ENCODE measurements around the gene TOM1L2.

The TOM1L2 gene

GRCh38 chr17:17926840-17927449, 45.3 kb downstream of the TOM1L2 start:
- no peak for TF ChIP-seq MAX (IDR thresholded peaks at IDR 0.05)
- no peak for TF ChIP-seq CEBPB (IDR thresholded peaks at IDR 0.05)
- TF ChIP-seq TEAD4 (IDR thresholded peaks at IDR 0.05) = no peak
- no peak for TF ChIP-seq YY1 (IDR thresholded peaks at IDR 0.05; ENCODE audit: low read depth)
- TF ChIP-seq RAD21 (IDR thresholded peaks at IDR 0.05; ENCODE audit: low read depth) = no peak
- TF ChIP-seq EP300 (IDR thresholded peaks at IDR 0.05; ENCODE audit: borderline replicate concordance) = no peak
- no peak for TF ChIP-seq NFIC (IDR thresholded peaks at IDR 0.05)
- TF ChIP-seq ZBTB7A (IDR thresholded peaks at IDR 0.05; ENCODE audit: low read depth) = no peak
- no peak for TF ChIP-seq USF1 (IDR thresholded peaks at IDR 0.05)
- no peak for TF ChIP-seq CREB1 (IDR thresholded peaks at IDR 0.05; ENCODE audit: low read depth)
- TF ChIP-seq EGR1 (IDR thresholded peaks at IDR 0.05) = no peak
- no peak for TF ChIP-seq TAF1 (IDR thresholded peaks at IDR 0.05; ENCODE audit: low read depth)
- no peak for TF ChIP-seq TCF12 (IDR thresholded peaks at IDR 0.05; ENCODE audit: low read depth)
- no peak for TF ChIP-seq FOXM1 (IDR thresholded peaks at IDR 0.05; ENCODE audit: borderline replicate concordance, low read depth)
- no peak for TF ChIP-seq REST (IDR thresholded peaks at IDR 0.05; ENCODE audit: low read depth)

- TF ChIP-seq CEBPB (IDR thresholded peaks at IDR 0.05) (no peak), CREB1 (IDR thresholded peaks at IDR 0.05; ENCODE audit: low read depth) (no peak), YY1 (IDR thresholded peaks at IDR 0.05; ENCODE audit: low read depth) (no peak), EP300 (IDR thresholded peaks at IDR 0.05; ENCODE audit: borderline replicate concordance) (no peak), RAD21 (IDR thresholded peaks at IDR 0.05; ENCODE audit: low read depth) (no peak), NFIC (IDR thresholded peaks at IDR 0.05) (no peak), USF1 (IDR thresholded peaks at IDR 0.05) (no peak), ZBTB7A (IDR thresholded peaks at IDR 0.05; ENCODE audit: low read depth) (no peak), TEAD4 (IDR thresholded peaks at IDR 0.05) (no peak), TAF1 (IDR thresholded peaks at IDR 0.05; ENCODE audit: low read depth) (no peak), FOXM1 (IDR thresholded peaks at IDR 0.05; ENCODE audit: borderline replicate concordance, low read depth) (no peak), MAX (IDR thresholded peaks at IDR 0.05) (no peak), REST (IDR thresholded peaks at IDR 0.05; ENCODE audit: low read depth) (no peak), EGR1 (IDR thresholded peaks at IDR 0.05) (no peak), TCF12 (IDR thresholded peaks at IDR 0.05; ENCODE audit: low read depth) (no peak)
These were observed 46.2 kb downstream of the TOM1L2 start for GRCh38 chr17:17926036-17926435.

GRCh38 chr17:17924857-17925250, 47.3 kb downstream of the TOM1L2 start:
- TF ChIP-seq EP300 (IDR thresholded peaks at IDR 0.05; ENCODE audit: borderline replicate concordance) (no peak), CEBPB (IDR thresholded peaks at IDR 0.05) (no peak), EGR1 (IDR thresholded peaks at IDR 0.05) (no peak), TAF1 (IDR thresholded peaks at IDR 0.05; ENCODE audit: low read depth) (no peak), MAX (IDR thresholded peaks at IDR 0.05) (no peak), USF1 (IDR thresholded peaks at IDR 0.05) (no peak)

GRCh38 chr17:17924131-17924856, 47.9 kb downstream of the TOM1L2 start:
- TF ChIP-seq RAD21 (IDR thresholded peaks at IDR 0.05; ENCODE audit: low read depth) (no peak), CEBPB (IDR thresholded peaks at IDR 0.05) (no peak), TCF12 (IDR thresholded peaks at IDR 0.05; ENCODE audit: low read depth) (no peak)

GRCh38 chr17:17922070-17922614, 50.1 kb downstream of the TOM1L2 start:
- TF ChIP-seq ZBTB7A (IDR thresholded peaks at IDR 0.05; ENCODE audit: low read depth) = no peak
- no peak for TF ChIP-seq RAD21 (IDR thresholded peaks at IDR 0.05; ENCODE audit: low read depth)
- TF ChIP-seq EP300 (IDR thresholded peaks at IDR 0.05; ENCODE audit: borderline replicate concordance) = no peak
- TF ChIP-seq TAF1 (IDR thresholded peaks at IDR 0.05; ENCODE audit: low read depth) = no peak
- TF ChIP-seq EGR1 (IDR thresholded peaks at IDR 0.05) = no peak
- TF ChIP-seq TEAD4 (IDR thresholded peaks at IDR 0.05) = no peak
- no peak for TF ChIP-seq CREB1 (IDR thresholded peaks at IDR 0.05; ENCODE audit: low read depth)
- no peak for TF ChIP-seq TCF12 (IDR thresholded peaks at IDR 0.05; ENCODE audit: low read depth)
- TF ChIP-seq YY1 (IDR thresholded peaks at IDR 0.05; ENCODE audit: low read depth) = no peak
- no peak for TF ChIP-seq CEBPB (IDR thresholded peaks at IDR 0.05)
- no peak for TF ChIP-seq FOXM1 (IDR thresholded peaks at IDR 0.05; ENCODE audit: borderline replicate concordance, low read depth)
- TF ChIP-seq NFIC (IDR thresholded peaks at IDR 0.05) = no peak
- TF ChIP-seq REST (IDR thresholded peaks at IDR 0.05; ENCODE audit: low read depth) = no peak

Data from Ishikawa (cell line).